GM21825 (cell line): ENCODE data around the gene CDK4.
A peak's percentile ranks its signal among the peaks of the same experiment; 100 is the strongest.

Experiments used
- ATAC-seq: cut with Tn5 transposase; IDR thresholded peaks from one replicate; pipeline ENCODE4 v1.9.1; 2021; ENCODE audit warnings: mild to moderate bottlenecking, moderate library complexity; ENCODE audit not compliant: unreplicated experiment

CDK4 gene

GRCh38 chr12:57741413-57741789, 10.7 kb downstream of the CDK4 start:
- no peak for ATAC-seq

GRCh38 chr12:57740656-57741412, 11.3 kb downstream of the CDK4 start:
- ATAC-seq, result peak; percentile 50

GRCh38 chr12:57739914-57740538, 12.1 kb downstream of the CDK4 start:
- ATAC-seq, result no peak

GRCh38 chr12:57739387-57739786, 12.7 kb downstream of the CDK4 start:
- ATAC-seq, result no peak

GRCh38 chr12:57738661-57739237, 13.4 kb downstream of the CDK4 start, which contains the start of gene AGAP2:
AGAP2 (minus strand) TSS chr12:57738742; CDS start chr12:57738246, 496 bp downstream.
- ATAC-seq, result no peak

- ATAC-seq, result no peak
Observed at GRCh38 chr12:57737467-57738460, 14.3 kb downstream of the CDK4 start.

GRCh38 chr12:57736741-57737466, 15.2 kb downstream of the CDK4 start:
- no peak for ATAC-seq

- no peak for ATAC-seq
Observed at GRCh38 chr12:57735952-57736740, 16.0 kb downstream of the CDK4 start.

GRCh38 chr12:57735198-57735855, 16.8 kb downstream of the CDK4 start:
- ATAC-seq, result no peak

- ATAC-seq, result no peak
Observed at GRCh38 chr12:57734591-57734990, 17.5 kb downstream of the CDK4 start.

- ATAC-seq, result no peak
Observed at GRCh38 chr12:57733928-57734327, 18.2 kb downstream of the CDK4 start.

- ATAC-seq, result no peak
Observed at GRCh38 chr12:57732726-57733593, 19.1 kb downstream of the CDK4 start.

- no peak for ATAC-seq
Observed at GRCh38 chr12:57732270-57732669, 19.8 kb downstream of the CDK4 start.

- ATAC-seq, result no peak
Observed at GRCh38 chr12:57731411-57732080, 20.6 kb downstream of the CDK4 start.

GRCh38 chr12:57730336-57731067, 21.6 kb downstream of the CDK4 start:
- no peak for ATAC-seq

GRCh38 chr12:57729321-57729844, 22.7 kb downstream of the CDK4 start:
- ATAC-seq, result no peak
